ENCODE measurements around the gene ZBTB20.
A peak's percentile ranks its signal among the peaks of the same experiment; 100 is the strongest.

Gene ZBTB20

GRCh38 chr3:114307222-114307830 lies 839.8 kb downstream of the ZBTB20 start:
- H3K36me3 Mint-ChIP-seq: peaks cover 5 to 10% of the 10 kb centered on the region in 2 donors
- H3K4me3 Mint-ChIP-seq: peak overlapping the region; percentile 15 to 39
- H3K9me3 Mint-ChIP-seq: no peaks in the 10 kb centered on the region
- ATAC-seq (replicated peaks) (peak; percentile 64 to 67), DNase-seq (peak; percentile 37)
- H3K27me3 Mint-ChIP-seq: peaks cover 0 to 4% of the 10 kb centered on the region in 2 donors
- peak overlapping the region; percentile 90 for H3K27ac Mint-ChIP-seq
- H3K4me1 Mint-ChIP-seq: peaks cover 23 to 48% of the 10 kb centered on the region in 2 donors

GRCh38 chr3:114299941-114300624 lies 847.0 kb downstream of the ZBTB20 start:
- no peak overlapping the region for H3K27ac Mint-ChIP-seq
- H3K27me3 Mint-ChIP-seq: no peaks in the 10 kb centered on the region
- peak overlapping the region in 1 of 2 donors; percentile 5 for H3K4me3 Mint-ChIP-seq
- H3K4me1 Mint-ChIP-seq: peaks cover 28 to 39% of the 10 kb centered on the region in 2 donors
- no peaks in the 10 kb centered on the region for H3K36me3 Mint-ChIP-seq
- DNase-seq (no peak), ATAC-seq (replicated peaks) (peak; percentile 76 to 85)
- no peaks in the 10 kb centered on the region for H3K9me3 Mint-ChIP-seq

GRCh38 chr3:114299421-114299820 lies 847.7 kb downstream of the ZBTB20 start:
- no peaks in the 10 kb centered on the region for H3K9me3 Mint-ChIP-seq
- no peaks in the 10 kb centered on the region for H3K36me3 Mint-ChIP-seq
- ATAC-seq (replicated peaks) (peak; percentile 39 to 73), DNase-seq (peak; percentile 16)
- H3K27ac Mint-ChIP-seq: no peak overlapping the region
- H3K27me3 Mint-ChIP-seq: no peaks in the 10 kb centered on the region
- H3K4me1 Mint-ChIP-seq: peaks cover 28 to 36% of the 10 kb centered on the region in 2 donors
- no peak overlapping the region for H3K4me3 Mint-ChIP-seq

GRCh38 chr3:114295946-114296345 lies 851.1 kb downstream of the ZBTB20 start:
- peaks cover 40 to 56% of the 10 kb centered on the region in 2 donors for H3K4me1 Mint-ChIP-seq
- no peaks in the 10 kb centered on the region for H3K27me3 Mint-ChIP-seq

GRCh38 chr3:114294940-114295480 lies 852.1 kb downstream of the ZBTB20 start:
- DNase-seq (no peak), ATAC-seq (replicated peaks) (no peak)
- H3K4me3 Mint-ChIP-seq: no peak overlapping the region
- peaks cover 39 to 52% of the 10 kb centered on the region in 2 donors for H3K4me1 Mint-ChIP-seq
- H3K27me3 Mint-ChIP-seq: no peaks in the 10 kb centered on the region
- H3K27ac Mint-ChIP-seq: no peak overlapping the region
- H3K36me3 Mint-ChIP-seq: no peaks in the 10 kb centered on the region
- H3K9me3 Mint-ChIP-seq: no peaks in the 10 kb centered on the region

More at GRCh38 chr3:114295946-114296345, 851.1 kb downstream of the ZBTB20 start:
- DNase-seq (no peak), ATAC-seq (replicated peaks) (no peak)
- Mint-ChIP-seq H3K27ac (no peak overlapping the region), H3K4me3 (no peak overlapping the region), H3K36me3 (no peaks in the 10 kb centered on the region), H3K9me3 (no peaks in the 10 kb centered on the region)

- no peak for DNase-seq
- no peaks in the 10 kb centered on the region for H3K36me3 Mint-ChIP-seq
- H3K4me1 Mint-ChIP-seq: peaks cover 30 to 43% of the 10 kb centered on the region in 2 donors
- no peak for ATAC-seq (replicated peaks)
- H3K27me3 Mint-ChIP-seq: no peaks in the 10 kb centered on the region
- no peaks in the 10 kb centered on the region for H3K9me3 Mint-ChIP-seq
- peak within 1 kb of the TSS; percentile 79 for H3K27ac Mint-ChIP-seq
- H3K4me3 Mint-ChIP-seq: no peak within 1 kb of the TSS
Measured at GRCh38 chr3:114293838-114294535, 853.1 kb downstream of the ZBTB20 start, which contains the start of gene TIGIT. TIGIT (plus strand) TSS chr3:114294028; CDS start chr3:114294062, 34 bp downstream.

GRCh38 chr3:114290911-114291901 lies 855.9 kb downstream of the ZBTB20 start:
- H3K4me1 Mint-ChIP-seq: peaks cover 24 to 40% of the 10 kb centered on the region in 2 donors
- ATAC-seq (replicated peaks): peak; percentile 91 to 93

GRCh38 chr3:114286266-114286665 lies 860.8 kb downstream of the ZBTB20 start:
- no peaks in the 10 kb centered on the region for H3K27me3 Mint-ChIP-seq
- peaks cover 10 to 16% of the 10 kb centered on the region in 2 donors for H3K4me1 Mint-ChIP-seq
- ATAC-seq (replicated peaks) (no peak), DNase-seq (no peak)
- no peaks in the 10 kb centered on the region for H3K36me3 Mint-ChIP-seq
- H3K27ac Mint-ChIP-seq: peak overlapping the region; percentile 70
- no peaks in the 10 kb centered on the region for H3K9me3 Mint-ChIP-seq
- H3K4me3 Mint-ChIP-seq: no peak overlapping the region

More at GRCh38 chr3:114290911-114291901, 855.9 kb downstream of the ZBTB20 start:
- Mint-ChIP-seq H3K4me3 (peak overlapping the region; percentile 61 to 67), H3K27me3 (no peaks in the 10 kb centered on the region), H3K36me3 (no peaks in the 10 kb centered on the region), H3K27ac (peak overlapping the region; percentile 97), H3K9me3 (no peaks in the 10 kb centered on the region)
- peak; percentile 86 for DNase-seq

DNA sequence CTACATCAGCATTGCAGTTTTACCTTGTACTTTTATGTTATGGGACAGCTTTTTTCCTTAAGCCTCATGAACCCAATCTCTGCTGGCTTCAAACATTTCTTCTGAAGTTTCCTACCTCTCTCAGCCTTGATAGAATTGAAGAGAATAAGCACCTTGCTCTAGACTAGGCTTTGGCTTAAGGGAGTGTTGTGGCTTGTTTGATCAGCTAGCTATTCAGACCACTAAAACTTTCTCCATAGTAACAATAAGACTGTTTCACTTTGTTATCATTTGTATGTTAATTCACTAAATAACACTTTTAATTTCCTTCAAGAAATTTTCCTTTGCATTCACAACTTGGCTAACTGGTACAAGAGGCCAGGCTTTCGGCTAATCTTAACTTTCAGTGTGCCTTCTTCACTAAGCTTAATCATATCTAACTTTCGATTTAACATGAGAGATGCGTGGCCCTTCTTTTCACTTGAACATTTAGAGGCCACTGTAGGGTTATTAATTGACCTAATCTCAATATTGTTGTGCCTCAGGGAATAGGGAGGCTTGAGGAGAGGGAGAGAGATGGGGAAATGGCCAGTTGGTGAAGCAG lies 861.3 kb downstream of the ZBTB20 start:
- Mint-ChIP-seq H3K9me3 (no peaks in the 10 kb centered on the region), H3K36me3 (no peaks in the 10 kb centered on the region), H3K27me3 (no peaks in the 10 kb centered on the region), H3K27ac (peak overlapping the region; percentile 70), H3K4me3 (no peak overlapping the region), H3K4me1 (peaks cover 5 to 11% of the 10 kb centered on the region in 2 donors)
- ATAC-seq (replicated peaks) (no peak), DNase-seq (no peak)

GRCh38 chr3:114284644-114285043 lies 862.4 kb downstream of the ZBTB20 start:
- H3K9me3 Mint-ChIP-seq: no peaks in the 10 kb centered on the region
- no peaks in the 10 kb centered on the region for H3K36me3 Mint-ChIP-seq
- H3K27me3 Mint-ChIP-seq: no peaks in the 10 kb centered on the region
- no peak for ATAC-seq (replicated peaks)
- H3K4me1 Mint-ChIP-seq: peaks cover 2 to 7% of the 10 kb centered on the region in 2 donors
- no peak for DNase-seq
- H3K4me3 Mint-ChIP-seq: no peak overlapping the region
- H3K27ac Mint-ChIP-seq: no peak overlapping the region

Data from stimulated activated naive B cell treated with anti-CD40 and anti-IgM and Interleukin-4, amounts not matched to agents 10 μg/mL and 1 μg/mL and 100 μg/mL, for 72 hours (primary cell).